ENCODE measurements around the gene RPS6KA1. TPM values are rescaled to one million over a fixed set of nuclear protein-coding genes. Genes with fewer than 3 reads are reported as not detected.

The RPS6KA1 gene
- total and polyA plus RNA-seq, 10 of the 15 experiments (the other 5 are each of a cell fraction or from before 2014, with no cell fraction given), result 5.0 to 136 (median 91.5) TPM

DNA sequence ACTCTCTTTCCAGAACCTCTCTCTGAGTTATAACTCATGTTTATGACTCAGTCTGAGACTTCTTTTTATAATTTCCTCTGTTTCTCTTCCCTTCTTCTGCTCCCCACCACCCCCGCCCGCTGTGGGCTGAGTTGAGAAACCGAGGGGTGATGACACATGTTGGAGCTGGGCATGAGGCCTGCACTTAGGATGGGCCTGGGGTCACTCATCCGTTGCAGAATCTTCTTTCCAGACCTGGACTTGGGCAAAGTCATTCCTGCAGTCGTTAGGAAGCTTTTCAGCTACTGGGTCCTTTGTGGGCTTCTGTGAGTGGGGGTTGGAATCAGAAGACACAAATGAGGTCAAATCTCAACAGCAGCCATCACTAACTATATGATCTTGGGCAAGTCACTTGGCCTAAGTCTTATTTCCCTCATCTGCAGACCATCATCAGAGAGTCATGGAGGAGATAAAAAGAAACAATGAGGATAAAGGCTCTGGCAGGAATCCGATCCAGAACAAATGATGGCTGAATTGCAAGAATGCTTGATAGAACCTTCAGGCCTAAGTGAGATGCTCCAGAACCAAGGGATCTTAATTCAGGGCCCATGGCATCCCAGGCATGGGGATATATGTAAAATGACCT is 53.4 kb downstream of the RPS6KA1 start (continued):
- TF ChIP-seq, protein P1, sequence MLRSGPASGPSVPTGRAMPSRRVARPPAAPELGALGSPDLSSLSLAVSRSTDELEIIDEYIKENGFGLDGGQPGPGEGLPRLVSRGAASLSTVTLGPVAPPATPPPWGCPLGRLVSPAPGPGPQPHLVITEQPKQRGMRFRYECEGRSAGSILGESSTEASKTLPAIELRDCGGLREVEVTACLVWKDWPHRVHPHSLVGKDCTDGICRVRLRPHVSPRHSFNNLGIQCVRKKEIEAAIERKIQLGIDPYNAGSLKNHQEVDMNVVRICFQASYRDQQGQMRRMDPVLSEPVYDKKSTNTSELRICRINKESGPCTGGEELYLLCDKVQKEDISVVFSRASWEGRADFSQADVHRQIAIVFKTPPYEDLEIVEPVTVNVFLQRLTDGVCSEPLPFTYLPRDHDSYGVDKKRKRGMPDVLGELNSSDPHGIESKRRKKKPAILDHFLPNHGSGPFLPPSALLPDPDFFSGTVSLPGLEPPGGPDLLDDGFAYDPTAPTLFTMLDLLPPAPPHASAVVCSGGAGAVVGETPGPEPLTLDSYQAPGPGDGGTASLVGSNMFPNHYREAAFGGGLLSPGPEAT (IDR thresholded peaks at IDR 0.05; ENCODE audit: low read depth), result peak; percentile 72; the same call in 1 of the 2 replicates
- TF ChIP-seq MEF2B (IDR thresholded peaks at IDR 0.05; ENCODE audit: partially characterized antibody, poor library complexity, severe bottlenecking), result peak; percentile 34
- peak in 1 of 2 experiments; percentile 31; a peak in 1 of 4 replicates for TF ChIP-seq BHLHE40 (IDR thresholded peaks at IDR 0.05; ENCODE audit: borderline replicate concordance in 1 of 2, low read depth in 2 of 2, low read length in 1 of 2)
- peak; percentile 44; the same call in 1 of the 2 replicates for TF ChIP-seq TBL1XR1 (IDR thresholded peaks at IDR 0.05; ENCODE audit: low read depth, low read length)
- peak; percentile 66 for TF ChIP-seq NBN (IDR thresholded peaks at IDR 0.05)
- TF ChIP-seq FOXM1 (IDR thresholded peaks at IDR 0.05; ENCODE audit: low read depth, low read length), result peak; percentile 93
- TF ChIP-seq CREB1 (IDR thresholded peaks at IDR 0.05; ENCODE audit: low read depth), result peak; percentile 59
- peak; percentile 66 for TF ChIP-seq ATF7 (IDR thresholded peaks at IDR 0.05; ENCODE audit: low read depth)
- TF ChIP-seq, protein P2, sequence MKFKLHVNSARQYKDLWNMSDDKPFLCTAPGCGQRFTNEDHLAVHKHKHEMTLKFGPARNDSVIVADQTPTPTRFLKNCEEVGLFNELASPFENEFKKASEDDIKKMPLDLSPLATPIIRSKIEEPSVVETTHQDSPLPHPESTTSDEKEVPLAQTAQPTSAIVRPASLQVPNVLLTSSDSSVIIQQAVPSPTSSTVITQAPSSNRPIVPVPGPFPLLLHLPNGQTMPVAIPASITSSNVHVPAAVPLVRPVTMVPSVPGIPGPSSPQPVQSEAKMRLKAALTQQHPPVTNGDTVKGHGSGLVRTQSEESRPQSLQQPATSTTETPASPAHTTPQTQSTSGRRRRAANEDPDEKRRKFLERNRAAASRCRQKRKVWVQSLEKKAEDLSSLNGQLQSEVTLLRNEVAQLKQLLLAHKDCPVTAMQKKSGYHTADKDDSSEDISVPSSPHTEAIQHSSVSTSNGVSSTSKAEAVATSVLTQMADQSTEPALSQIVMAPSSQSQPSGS (IDR thresholded peaks at IDR 0.05; ENCODE audit: low read length), result peak; percentile 97
- TF ChIP-seq, protein P3, sequence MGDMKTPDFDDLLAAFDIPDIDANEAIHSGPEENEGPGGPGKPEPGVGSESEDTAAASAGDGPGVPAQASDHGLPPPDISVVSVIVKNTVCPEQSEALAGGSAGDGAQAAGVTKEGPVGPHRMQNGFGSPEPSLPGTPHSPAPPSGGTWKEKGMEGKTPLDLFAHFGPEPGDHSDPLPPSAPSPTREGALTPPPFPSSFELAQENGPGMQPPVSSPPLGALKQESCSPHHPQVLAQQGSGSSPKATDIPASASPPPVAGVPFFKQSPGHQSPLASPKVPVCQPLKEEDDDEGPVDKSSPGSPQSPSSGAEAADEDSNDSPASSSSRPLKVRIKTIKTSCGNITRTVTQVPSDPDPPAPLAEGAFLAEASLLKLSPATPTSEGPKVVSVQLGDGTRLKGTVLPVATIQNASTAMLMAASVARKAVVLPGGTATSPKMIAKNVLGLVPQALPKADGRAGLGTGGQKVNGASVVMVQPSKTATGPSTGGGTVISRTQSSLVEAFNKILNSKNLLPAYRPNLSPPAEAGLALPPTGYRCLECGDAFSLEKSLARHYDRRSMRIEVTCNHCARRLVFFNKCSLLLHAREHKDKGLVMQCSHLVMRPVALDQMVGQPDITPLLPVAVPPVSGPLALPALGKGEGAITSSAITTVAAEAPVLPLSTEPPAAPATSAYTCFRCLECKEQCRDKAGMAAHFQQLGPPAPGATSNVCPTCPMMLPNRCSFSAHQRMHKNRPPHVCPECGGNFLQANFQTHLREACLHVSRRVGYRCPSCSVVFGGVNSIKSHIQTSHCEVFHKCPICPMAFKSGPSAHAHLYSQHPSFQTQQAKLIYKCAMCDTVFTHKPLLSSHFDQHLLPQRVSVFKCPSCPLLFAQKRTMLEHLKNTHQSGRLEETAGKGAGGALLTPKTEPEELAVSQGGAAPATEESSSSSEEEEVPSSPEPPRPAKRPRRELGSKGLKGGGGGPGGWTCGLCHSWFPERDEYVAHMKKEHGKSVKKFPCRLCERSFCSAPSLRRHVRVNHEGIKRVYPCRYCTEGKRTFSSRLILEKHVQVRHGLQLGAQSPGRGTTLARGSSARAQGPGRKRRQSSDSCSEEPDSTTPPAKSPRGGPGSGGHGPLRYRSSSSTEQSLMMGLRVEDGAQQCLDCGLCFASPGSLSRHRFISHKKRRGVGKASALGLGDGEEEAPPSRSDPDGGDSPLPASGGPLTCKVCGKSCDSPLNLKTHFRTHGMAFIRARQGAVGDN (IDR thresholded peaks at IDR 0.05), result peak; percentile 52; the same call in 1 of the 2 replicates
- no peak for TF ChIP-seq ASH2L (IDR thresholded peaks at IDR 0.05; ENCODE audit: borderline replicate concordance, low read depth)
- TF ChIP-seq NFIC (IDR thresholded peaks at IDR 0.05; ENCODE audit: low read depth, low read length), result peak; percentile 97
- peak; percentile 88 for TF ChIP-seq MEF2A (IDR thresholded peaks at IDR 0.05; ENCODE audit: insufficient read depth, low read depth, low read length)
- TF ChIP-seq SRF (IDR thresholded peaks at IDR 0.05; ENCODE audit: low read depth in 2 of 2, low read length in 2 of 2), result no peak
- peak; percentile 18; the same call in 1 of the 2 replicates for TF ChIP-seq YY1 (IDR thresholded peaks at IDR 0.05; ENCODE audit: low read depth, low read length)
- TF ChIP-seq HDAC6 (IDR thresholded peaks at IDR 0.05; ENCODE audit: unreplicated experiment), result no peak
- TF ChIP-seq STAT1 (conservative IDR thresholded peaks at IDR 0.05), result no peak
- peak; percentile 90 for TF ChIP-seq IKZF1 (conservative IDR thresholded peaks at IDR 0.05)
- peak; percentile 44 for TF ChIP-seq SP1 (IDR thresholded peaks at IDR 0.05; ENCODE audit: low read depth, low read length)
- TF ChIP-seq CREM (IDR thresholded peaks at IDR 0.05; ENCODE audit: low read depth), result peak; percentile 87
- TF ChIP-seq CBFB (IDR thresholded peaks at IDR 0.05; ENCODE audit: low read depth), result peak; percentile 84
- TF ChIP-seq, protein P4, sequence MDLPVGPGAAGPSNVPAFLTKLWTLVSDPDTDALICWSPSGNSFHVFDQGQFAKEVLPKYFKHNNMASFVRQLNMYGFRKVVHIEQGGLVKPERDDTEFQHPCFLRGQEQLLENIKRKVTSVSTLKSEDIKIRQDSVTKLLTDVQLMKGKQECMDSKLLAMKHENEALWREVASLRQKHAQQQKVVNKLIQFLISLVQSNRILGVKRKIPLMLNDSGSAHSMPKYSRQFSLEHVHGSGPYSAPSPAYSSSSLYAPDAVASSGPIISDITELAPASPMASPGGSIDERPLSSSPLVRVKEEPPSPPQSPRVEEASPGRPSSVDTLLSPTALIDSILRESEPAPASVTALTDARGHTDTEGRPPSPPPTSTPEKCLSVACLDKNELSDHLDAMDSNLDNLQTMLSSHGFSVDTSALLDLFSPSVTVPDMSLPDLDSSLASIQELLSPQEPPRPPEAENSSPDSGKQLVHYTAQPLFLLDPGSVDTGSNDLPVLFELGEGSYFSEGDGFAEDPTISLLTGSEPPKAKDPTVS (IDR thresholded peaks at IDR 0.05; ENCODE audit: low read depth, low read length), result no peak
- peak; percentile 83 for TF ChIP-seq MTA2 (IDR thresholded peaks at IDR 0.05; ENCODE audit: low read depth)
- peak; percentile 91 to 93 for TF ChIP-seq IKZF2 (IDR thresholded peaks at IDR 0.05)
